Measurements from ENCODE around the gene RXRA. TPM values are rescaled to one million over a fixed set of nuclear protein-coding genes. Genes with fewer than 3 reads are reported as not detected.

RXRA gene
- total and polyA plus RNA-seq, 2 donors (not counting 1 experiment from before 2014, with no cell fraction given), result 2.6 to 6.8 TPM

- peak overlapping the region in 3 of 5 experiments; percentile 23 to 38 (median 25) for H3K4me3 ChIP-seq (ENCODE audit: control extremely low read depth in 1 of 5, extremely low read depth in 1 of 5, insufficient read depth in 1 of 5, low read depth in 2 of 5, low read length in 4 of 5)
- TF ChIP-seq CTCF (IDR thresholded peaks at IDR 0.05) (no peak), EZH2 (IDR thresholded peaks at IDR 0.05; ENCODE audit: borderline replicate concordance, insufficient read depth, low read depth, low read length, poor library complexity, severe bottlenecking) (no peak)
- POLR2A ChIA-PET, result interaction anchor here (0.6 kb wide), 1 partner anchor 65 kb away, joined by 3 read pairs; no protein-coding TSS in a partner anchor
Measured at GRCh38 chr9:134391319-134392231, 65.3 kb downstream of the RXRA start.

More at GRCh38 chr9:134391319-134392231, 65.3 kb downstream of the RXRA start:
- intact Hi-C loops (cut with micrococcal nuclease), result loop anchor here (1.0 to 5.0 kb wide), 3 partner anchors 16 to 124 kb away; partner anchors contain the start of gene RXRA
- Histone ChIP-seq H3K27ac (ENCODE audit: low read length in 2 of 2) (peak overlapping the region; percentile 70 to 90), H3K79me2 (ENCODE audit: control insufficient read depth, insufficient read depth, low read length) (peaks cover 10% of the 10 kb centered on the region), H3K36me3 (replicated peaks in 1 of 2; ENCODE audit: control extremely low read depth in 1 of 2, control insufficient read depth in 1 of 2, extremely low read depth in 1 of 2, insufficient read depth in 2 of 2, low read length in 1 of 2) (no peaks in the 10 kb centered on the region), H4K20me1 (ENCODE audit: control insufficient read depth, insufficient read depth, low read length, poor library complexity, severe bottlenecking) (no peaks in the 10 kb centered on the region), H3K9me3 (ENCODE audit: control extremely low read depth in 1 of 3, control insufficient read depth in 2 of 3, insufficient read depth in 1 of 3, low read length in 2 of 3) (peaks cover 0 to 20% (median 0%) of the 10 kb centered on the region in 3 donors), H3K4me1 (ENCODE audit: control insufficient read depth in 2 of 2, insufficient read depth in 2 of 2, low read length in 2 of 2) (peaks cover 59 to 65% of the 10 kb centered on the region in 2 donors), H3K9ac (ENCODE audit: low read length) (peak overlapping the region; percentile 48), H2AFZ (ENCODE audit: insufficient read depth, low read depth, low read length, poor library complexity, severe bottlenecking) (peak overlapping the region; percentile 60), H3K4me2 (replicated peaks; ENCODE audit: low read depth, low read length, poor library complexity, severe bottlenecking) (peak overlapping the region; percentile 74), H3K27me3 (replicated peaks in 1 of 4; ENCODE audit: control extremely low read depth in 1 of 4, control insufficient read depth in 3 of 4, insufficient read depth in 4 of 4, low read length in 3 of 4) (no peaks in the 10 kb centered on the region)
- CTCF ChIA-PET, result interaction anchor here (0.8 to 1.9 kb wide), 6 partner anchors 8 to 217 kb away, joined by 3 to 5 read pairs (median 3); no protein-coding TSS in a partner anchor
- DNase-seq (peak; percentile 86), ATAC-seq (ENCODE audit: low read depth) (peak; percentile 36)
- Mint-ChIP-seq H3K9me3 (ENCODE audit: insufficient read depth) (peaks cover 3% of the 10 kb centered on the region), H3K27ac (peak overlapping the region; percentile 95), H3K27me3 (no peaks in the 10 kb centered on the region), H3K4me3 (peak overlapping the region; percentile 87), H3K4me1 (peaks cover 59% of the 10 kb centered on the region)
- 42% methylated on average over 28 of the region's 35 CpGs for WGBS (ENCODE audit: insufficient coverage)
